Iris pigment epithelial cell (primary cell): Measurements from ENCODE around the gene CPN2.

Source experiments
- DNase-seq: peaks from one replicate; pipeline ENCODE4 v3.0.0-alpha.2; 2011; ENCODE audit warnings: low read depth

The CPN2 gene, protein sequence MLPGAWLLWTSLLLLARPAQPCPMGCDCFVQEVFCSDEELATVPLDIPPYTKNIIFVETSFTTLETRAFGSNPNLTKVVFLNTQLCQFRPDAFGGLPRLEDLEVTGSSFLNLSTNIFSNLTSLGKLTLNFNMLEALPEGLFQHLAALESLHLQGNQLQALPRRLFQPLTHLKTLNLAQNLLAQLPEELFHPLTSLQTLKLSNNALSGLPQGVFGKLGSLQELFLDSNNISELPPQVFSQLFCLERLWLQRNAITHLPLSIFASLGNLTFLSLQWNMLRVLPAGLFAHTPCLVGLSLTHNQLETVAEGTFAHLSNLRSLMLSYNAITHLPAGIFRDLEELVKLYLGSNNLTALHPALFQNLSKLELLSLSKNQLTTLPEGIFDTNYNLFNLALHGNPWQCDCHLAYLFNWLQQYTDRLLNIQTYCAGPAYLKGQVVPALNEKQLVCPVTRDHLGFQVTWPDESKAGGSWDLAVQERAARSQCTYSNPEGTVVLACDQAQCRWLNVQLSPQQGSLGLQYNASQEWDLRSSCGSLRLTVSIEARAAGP

GRCh38 chr3:194351080-194351672 lies at the start of gene CPN2:
Gene CPN2 (minus strand): TSS chr3:194351328. CDS start chr3:194342702, 8,626 bp downstream.
- DNase-seq: no peak

DNA sequence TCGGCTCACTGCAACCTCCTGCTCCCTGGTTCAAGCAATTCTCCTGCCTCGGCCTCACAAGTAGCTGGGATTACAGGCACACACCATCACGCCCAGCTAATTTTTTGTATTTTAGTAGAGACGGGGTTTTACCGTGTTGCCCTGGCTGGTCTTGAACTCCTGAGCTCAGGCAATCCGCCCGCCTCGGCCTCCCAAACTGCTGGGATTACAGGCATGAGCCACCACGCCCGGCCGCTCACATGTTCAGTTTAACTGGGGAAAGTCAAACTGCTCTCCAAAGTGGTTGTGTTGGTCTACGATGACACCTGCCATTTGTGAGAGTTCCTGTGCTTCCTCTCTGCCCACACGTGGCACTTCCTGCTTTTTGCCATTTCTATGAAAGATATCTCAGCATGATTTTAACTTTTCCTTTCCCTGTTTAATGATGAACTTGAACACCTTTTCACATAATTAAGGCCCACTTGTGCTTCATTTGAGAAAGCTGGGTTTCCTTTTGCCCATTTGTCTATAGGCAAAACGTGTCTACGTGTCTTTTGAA lies 48.8 kb upstream of the CPN2 start:
- DNase-seq: no peak

DNA sequence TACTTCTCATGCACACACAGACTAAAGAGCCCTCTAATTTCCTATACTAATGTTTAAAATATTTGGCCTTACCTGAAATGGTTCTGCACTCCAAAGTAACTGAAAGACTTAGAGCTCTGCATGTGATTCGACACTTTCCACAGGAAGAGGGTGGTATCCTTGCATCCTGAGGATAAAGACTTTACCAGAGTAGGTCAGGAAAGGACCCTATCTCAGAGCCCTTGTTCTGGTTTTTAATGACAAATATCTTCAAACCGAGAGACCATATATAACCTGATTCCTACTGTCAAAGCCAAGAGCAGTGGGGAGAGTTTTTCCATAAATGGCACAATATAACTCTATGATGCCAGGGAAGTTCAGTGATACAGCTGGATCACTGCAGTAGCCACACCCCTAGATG lies 48.0 kb upstream of the CPN2 start, which contains the start of gene GP5:
GP5 (minus strand) TSS at position 101 of the 400 bp plus-strand sequence. CDS start 984 bp downstream, outside the sequence.
- DNase-seq: no peak

DNA sequence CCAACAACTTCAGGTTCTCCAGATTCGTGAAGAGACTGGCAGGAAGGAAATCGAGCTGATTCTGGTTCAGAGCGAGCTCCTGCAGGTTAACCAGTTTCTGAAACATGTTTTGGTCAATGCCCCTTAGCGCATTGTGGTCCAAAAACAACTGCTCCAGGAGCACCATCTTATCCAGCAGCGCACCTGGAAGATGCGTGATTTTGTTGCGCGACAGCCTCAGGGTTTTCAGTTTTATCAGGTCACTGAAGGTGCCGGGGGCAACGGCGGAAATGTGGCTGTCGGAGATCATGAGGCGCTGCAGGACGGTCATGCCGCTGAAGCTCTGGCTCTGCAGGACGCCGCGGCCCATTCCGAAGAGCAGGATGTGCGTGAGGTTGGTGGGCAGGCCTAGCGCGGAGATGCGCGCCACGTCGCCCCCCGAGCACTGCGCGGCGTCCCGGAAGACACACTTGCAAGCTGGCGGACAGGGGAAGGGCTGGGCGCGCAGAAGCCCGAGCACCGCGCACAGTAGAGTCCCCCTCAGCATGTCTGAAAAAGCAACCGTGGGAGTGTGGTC lies 46.7 kb upstream of the CPN2 start:
- DNase-seq: no peak

DNA sequence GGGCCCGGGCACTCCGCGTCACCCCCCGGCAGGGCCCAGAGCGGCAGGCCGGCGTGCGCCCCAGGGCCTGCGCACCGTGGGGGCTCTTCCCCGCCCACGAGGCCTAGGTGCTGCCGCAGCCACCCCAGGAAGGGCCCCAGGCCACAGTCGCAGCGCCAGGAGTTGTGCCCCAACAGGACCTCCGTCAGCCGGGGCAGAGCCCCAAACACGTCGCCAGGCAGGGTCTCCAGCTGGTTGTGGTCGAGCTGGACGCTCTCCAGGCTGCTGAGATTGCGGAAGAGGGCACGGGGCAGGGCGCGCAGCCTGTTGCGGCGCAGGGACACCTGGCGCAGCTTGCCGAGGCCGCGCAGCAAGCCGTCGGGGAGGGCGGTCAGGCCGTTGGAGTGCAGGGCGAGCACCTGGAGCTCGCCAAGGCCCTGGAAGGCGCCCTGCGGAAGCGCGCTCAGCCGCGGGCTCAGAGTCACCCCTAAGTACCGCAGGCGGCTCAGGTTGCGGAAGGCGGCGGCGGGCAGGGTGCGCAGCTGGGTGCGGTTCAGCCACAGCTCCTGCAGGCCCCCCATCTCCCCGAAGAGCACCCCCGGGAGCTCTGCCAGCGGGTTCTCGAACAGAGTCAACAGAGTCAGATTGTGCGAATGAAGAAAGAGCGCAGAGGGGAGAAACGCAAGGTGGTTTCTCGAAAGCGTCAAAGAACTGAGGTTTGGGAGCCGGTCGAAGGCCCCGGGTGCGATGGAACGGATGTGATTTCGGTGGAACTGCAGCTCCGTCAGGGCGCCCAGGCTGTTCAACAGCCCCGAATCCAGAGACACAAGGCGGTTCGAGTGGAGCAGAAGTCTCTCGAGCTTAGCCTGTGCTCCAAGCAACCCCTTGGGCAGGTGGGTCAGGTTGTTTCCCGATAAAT lies 46.0 kb upstream of the CPN2 start:
- peak; percentile 25 for DNase-seq

DNA sequence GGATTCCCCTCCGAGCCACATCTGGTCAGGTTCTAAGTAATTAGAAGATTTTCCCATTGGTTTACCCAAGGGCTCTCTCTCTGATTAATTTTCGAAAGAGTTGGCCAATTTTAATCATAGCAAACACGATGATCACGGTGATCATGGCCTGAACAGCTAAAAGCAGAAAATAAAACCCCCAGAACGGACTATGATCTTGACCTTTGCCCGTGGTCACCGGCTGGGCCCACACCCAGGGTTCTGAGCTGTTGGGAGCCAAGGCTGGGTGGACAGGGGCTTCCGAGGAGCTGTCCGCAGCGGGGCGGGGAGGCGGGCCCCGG lies 45.4 kb upstream of the CPN2 start:
- no peak for DNase-seq

GRCh38 chr3:194395778-194396538 lies 44.8 kb upstream of the CPN2 start:
- peak; percentile 48 for DNase-seq

DNA sequence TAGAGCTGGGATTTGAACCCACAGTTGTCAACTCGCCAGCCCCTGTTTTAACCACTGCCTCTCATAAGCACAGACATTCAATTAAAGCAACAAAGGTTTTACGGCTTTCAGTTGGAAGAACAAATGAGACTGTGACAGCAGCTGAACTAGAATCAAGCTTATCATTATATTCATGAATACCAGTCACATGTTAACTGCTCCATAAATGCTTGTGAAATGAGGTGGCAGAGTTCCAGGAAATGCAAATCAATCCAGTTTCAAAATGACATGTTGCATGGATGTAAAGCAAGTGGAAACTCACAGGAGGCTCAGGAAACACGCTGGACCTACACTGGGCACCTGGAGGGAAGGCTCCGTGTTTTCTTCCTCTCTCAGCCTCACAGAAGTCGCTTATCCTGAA lies 44.1 kb upstream of the CPN2 start:
- peak; percentile 36 for DNase-seq

GRCh38 chr3:194392576-194392975 lies 41.4 kb upstream of the CPN2 start:
- no peak for DNase-seq

- no peak for DNase-seq
These were observed 39.7 kb upstream of the CPN2 start for GRCh38 chr3:194390835-194391234.

DNA sequence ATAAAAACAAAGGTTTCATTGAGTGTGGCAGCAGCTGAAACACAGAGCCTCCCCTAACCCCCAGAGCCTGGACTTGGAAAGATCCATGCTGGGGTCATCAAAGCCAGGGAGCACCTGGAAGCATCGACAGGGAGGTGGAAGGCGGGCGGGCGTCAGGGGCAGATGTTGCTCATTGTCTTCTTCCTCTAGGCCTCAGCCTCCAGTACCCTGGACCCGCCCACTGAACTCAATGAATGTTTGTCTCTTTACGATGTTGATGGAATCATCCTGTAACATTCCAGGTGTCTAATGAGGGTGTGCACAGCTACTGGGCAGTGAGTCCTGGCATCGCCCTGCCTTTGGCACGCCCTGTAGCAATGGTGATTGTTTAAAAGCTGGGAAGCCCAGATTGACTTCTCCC lies 38.1 kb upstream of the CPN2 start:
- DNase-seq: no peak

GRCh38 chr3:194387926-194388418 lies 36.8 kb upstream of the CPN2 start:
- DNase-seq: no peak

DNA sequence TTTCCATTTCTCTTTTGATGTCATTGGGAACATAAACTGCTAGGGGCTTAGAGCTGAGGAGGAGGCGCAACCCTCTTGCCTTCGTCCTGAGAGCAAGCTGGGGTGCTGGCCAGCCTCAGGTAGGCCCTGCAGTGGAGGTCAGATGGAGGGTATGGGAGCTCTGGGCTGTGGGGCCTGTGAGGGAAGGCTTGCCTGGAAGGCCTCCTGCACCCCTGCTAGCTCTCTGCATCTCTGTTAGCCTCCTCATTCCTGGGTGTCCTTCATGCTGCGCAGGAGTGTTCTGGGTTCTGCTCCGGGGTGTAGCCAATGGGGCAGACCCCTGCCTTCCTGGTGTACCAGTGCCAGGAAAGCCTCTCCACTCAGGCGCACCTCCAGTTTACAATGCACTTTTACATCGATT lies 36.1 kb upstream of the CPN2 start:
- DNase-seq: no peak

GRCh38 chr3:194386648-194387047 lies 35.5 kb upstream of the CPN2 start:
- DNase-seq: no peak

- no peak for DNase-seq
These were observed 34.9 kb upstream of the CPN2 start for GRCh38 chr3:194386066-194386465.

DNA sequence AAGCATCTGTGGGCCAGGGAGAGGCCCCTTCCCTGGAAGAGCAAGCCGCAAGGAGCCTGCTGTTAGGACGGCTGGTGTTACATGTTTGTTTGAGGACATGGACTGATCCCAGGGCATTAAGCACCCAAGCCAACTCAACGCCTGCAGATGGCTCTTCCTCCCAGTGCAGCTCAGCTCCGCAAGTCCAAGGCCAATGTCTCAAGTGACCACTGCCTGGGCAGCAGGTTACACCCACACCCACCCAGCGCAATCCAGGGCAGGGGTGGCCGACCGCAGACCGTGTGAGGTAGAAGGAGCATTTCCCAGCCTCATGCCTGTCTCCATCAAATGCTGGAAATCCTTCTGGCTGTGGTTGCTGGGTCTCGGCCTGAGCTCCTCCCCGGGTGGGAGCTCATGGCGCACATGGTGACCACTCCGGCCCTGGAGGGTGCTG lies 33.5 kb upstream of the CPN2 start:
- DNase-seq: no peak

GRCh38 chr3:194384156-194384555 lies 33.0 kb upstream of the CPN2 start:
- DNase-seq: no peak

DNA sequence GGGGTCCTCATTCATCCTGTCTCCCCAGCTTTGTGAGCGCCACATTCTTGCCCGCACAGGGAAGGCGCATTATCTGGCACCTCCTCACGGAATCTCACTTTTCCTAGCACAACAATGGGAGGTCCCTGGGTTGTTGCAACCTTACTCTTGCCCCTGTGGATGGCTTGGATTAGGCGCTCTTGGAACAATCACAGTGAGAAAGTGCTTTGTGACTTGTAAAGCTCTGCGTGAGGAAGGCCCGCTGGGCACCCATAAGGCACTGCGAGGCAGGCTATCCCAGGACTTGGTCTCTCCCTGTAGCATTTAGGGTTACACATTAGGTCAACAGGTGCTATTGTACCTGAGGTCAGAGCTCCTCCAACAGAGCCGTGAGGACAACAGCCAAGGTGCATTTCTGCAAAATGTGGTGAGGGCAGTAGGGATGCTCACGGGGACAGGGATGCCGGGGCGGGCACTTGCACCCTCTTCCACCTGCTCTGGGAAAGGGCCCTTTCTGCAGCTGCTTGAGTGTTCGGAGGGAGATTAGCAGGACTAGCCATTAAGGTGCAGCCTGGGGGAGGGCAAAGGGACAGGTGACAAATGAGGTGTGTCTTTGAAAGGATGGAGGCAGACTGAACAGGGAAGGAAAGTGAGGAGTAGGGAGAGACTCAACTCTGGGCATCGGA lies 32.3 kb upstream of the CPN2 start:
- no peak for DNase-seq

DNA sequence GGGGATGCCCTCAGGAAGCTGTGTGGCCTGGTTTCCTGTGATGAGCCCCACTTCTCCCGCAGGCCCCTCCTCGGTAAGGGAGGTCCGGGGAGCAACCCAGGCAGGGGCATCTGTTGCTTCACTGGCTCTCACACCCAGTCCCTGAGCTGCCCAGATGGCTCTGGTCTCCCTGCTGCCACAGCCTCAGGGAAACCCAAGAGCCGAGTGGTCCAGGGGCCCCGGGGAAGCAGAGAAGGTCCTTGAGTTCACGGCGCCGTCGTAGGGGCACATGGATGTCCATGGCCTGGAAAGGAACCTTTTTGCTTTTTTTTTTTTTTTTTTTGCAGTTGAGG lies 31.7 kb upstream of the CPN2 start:
- DNase-seq: no peak

DNA sequence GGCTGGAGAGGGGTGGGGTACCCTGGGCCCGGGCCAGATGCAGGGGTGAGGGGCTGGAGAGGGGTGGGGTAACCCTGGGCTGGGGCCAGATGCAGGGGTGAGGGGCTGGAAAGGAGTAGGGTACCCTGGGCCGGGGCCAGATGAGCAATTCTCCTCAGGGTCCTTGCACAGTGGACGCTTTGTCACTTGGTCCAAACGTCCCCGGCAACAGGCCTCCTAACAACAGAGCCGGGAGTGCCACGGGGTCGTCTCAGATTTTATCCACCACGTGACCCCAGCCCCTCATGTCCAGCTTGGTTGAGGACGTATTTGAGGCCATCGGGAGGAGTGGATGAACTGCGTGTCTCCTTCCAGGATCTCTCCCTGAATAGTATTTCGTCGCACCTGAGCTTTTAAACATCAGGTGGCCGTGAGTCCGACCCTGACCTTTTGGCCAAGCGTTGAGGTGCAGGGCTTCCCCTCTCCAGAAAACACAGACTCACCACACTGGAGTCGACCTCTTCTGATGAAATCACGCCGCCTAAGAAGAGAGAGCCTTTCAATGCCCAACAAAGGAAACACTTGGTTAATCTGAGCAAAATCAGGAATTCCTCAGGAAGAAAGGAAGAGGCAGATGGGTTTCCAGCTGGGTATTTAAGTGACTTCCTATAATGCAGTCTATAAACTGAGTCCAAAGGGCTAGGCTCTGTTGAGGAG lies 31.2 kb upstream of the CPN2 start:
- no peak for DNase-seq
